Islet of Langerhans (tissue), 1 donor: ENCODE results near the gene TMEM132D.
A peak's percentile ranks its signal among the peaks of the same experiment; 100 is the strongest.
"Not testable (repeated sequence)": the region's sequence is repeated elsewhere in the genome, so short reads cannot be mapped to it uniquely, and the experiment has no call there.

Source experiments
- FAIRE-seq: peaks from one replicate; lab custom pipeline; 2011; peaks lifted over from hg19 to GRCh38; lab: Jason Lieb, UNC

Gene TMEM132D

DNA sequence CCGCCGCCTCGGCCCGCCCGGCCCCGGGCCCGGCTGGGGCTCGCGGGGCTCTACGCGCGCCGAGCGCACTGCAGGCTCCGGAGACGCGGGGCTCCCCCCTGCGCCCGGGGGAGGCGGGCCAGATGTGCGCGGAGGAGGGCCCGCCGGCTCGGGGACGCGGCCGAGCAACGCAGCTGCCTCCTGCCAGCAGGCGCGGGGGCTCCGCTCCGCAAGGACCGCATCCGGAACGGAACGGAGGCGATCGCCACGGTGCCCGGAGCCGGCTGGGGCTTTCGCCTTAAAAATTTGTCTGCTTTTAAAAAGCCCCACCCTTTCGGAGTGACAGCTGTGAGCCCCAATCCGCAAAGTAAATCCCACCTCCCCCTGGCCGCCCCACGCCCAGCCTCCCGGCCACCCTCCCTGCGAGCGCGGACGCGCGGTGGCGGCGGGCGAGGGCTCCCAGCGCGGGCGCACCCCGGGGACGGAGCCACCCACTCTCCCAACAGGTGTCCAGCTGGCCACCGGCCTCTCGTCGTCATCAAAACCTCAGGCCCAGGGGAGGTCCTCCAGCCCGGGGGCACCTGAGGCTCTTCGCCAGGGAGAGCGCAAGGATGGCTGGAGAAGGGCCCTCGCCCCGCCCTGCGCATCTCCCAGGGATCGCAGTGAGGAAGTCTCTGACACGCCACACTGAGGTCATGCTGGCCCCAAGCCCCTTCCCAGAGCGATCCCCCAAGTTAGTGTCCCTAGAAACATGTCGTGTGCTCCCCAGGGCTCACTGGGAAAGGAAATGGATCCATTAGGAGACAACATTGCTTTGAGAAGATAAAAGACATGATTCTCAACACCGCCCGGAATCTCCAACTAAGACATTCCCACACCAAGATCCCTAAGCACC, at the start of gene TMEM132D:
TMEM132D (minus strand) TSS at position 70 of the 874 bp plus-strand sequence.
- FAIRE-seq = no peak

DNA sequence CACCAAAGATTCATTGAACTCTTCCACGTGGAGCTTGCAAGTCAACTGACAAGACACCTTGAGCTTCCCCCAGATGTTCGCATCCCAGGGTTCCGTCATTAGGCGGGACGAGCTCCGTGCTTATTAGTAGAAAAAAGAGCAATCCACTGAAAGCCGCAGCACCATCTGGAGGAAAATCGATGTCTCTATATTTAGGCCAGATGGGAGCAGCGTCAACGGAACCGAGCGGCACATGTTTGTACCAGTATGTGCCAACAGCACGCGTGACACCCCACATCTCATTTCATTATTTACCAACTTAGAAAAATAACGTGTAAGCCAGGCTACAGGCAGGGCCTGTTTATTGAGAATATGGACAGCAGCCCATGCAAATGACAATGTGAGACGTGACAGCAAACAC, 45.8 kb upstream of the TMEM132D start:
- FAIRE-seq = no peak

DNA sequence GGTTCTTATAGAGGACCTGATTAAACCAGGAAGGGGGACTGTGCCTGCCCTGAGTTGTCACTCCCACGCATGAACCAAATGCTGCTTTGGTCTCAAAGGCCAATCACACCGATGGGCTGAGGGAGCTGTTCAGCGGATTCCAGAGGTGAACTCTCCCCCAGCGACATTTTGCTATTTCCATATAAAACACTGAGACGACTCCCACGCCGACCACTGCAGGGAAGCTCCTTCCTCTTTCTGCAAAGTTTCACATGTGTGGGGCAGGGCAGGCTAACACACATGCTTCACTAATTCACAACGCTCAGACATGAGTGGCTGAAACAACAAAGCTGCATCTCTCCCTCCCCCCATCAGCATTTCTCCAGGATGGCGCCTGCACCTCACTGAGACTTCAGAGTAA, 37.8 kb upstream of the TMEM132D start:
- no peak for FAIRE-seq

DNA sequence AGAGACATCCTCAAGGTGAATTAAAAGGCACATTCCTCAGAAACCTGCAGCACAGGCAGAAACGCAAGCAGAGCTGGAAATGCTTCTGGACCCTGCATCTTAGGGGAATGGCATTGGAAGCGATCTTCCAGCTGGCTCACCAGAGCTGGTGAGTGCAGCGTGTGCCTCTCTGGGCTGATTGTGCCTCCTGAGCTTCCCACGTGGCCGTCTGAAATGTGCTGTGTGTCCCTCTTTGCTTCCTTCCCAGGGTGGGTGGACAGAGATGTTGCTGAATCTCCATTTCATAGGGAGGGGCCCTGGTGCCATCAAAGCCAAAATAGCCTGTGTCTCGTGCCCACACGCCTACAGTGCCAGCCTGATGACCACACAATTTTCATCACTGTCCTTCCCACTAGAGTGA, 34.3 kb upstream of the TMEM132D start:
- FAIRE-seq = no peak

DNA sequence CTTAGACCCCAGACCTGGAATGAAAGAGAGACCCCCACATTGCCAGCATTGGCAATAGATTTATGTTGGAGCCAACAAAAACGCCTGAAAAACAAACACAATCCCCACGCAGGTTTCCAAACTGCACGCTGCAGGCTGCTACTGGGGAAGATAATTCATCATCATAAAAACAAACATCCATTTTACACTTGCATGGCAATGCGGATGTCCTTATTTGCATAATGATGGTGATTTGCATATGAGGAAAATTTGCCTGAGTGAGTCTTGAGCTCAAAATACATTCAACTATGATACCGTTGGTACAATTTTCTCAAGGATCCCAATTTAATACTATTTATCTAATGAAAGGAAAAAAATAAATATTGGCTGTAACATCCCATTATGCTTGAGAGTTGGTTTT, 33.6 kb upstream of the TMEM132D start:
- FAIRE-seq = no peak

DNA sequence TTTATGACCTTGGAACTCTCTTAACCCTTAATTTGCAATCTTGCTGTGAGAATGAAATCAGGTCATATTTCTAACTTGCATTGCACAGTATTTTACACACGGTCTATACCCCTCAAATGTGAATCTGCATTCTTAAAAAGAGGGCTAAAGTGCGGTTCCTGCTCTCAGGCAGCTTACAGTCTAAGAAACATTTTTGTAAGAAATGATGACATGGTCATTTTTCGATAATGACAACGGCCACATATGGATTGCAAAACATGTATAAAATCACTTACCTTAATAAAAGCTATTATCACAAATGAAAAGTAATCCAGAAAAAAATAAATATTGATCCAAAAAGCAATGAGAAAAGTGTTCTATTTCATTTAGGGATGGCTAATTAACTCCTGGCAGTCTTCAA, 24.8 kb upstream of the TMEM132D start:
- no peak for FAIRE-seq

DNA sequence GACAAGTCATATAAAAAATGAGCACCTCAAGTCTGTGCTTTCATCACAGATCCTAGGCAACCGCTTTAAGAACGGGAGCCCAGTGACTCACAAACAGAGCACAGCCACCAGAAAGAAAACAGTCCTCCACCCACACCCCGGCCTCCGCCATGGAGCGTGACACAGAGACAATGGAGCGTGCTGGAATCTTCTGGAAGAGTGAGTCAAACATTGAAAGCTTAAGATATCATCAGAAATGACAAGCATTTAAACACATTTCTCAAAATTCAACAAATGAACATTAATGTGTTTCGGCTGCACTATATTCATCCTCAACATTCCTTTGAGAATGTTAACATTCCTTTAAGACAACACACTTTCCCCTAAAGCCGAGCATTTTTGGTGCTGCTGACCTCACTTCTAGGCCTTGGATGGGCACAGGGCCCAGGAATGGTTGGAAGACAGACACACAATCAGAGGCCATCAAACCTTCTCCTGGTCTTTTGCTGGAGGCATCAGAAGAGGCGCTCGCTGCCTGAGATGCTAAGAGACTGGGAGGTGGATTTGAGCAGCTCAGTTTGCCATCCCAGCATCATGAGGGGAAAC, 23.6 kb upstream of the TMEM132D start:
- no peak for FAIRE-seq

DNA sequence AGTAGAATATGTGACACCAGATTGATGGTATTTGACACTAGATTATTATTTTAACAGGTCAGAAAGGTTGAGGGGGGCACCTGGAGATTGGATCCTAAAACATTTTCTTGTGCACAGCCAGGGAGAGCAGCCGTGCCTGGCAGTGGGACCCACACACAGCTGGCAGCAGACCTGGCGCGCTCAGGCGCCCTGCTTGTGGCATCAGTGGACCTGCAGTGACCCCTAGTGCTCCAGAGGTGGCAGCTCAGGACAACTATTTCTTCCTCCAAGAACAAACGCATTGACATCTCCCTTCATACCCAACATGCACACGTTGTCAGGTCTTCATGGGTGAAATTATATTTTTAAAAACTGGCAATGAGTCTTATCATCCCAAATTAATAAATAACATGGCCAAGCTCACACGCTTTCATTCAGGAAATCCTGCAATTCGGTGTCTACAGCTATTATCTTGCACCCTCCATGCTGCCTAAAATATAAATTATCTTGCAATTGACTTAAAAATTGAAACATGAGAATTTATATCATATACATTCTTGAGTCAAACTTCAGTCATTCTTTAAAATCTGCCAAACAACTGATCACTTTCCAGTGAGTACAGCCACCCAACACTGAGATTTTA, 7.7 kb upstream of the TMEM132D start:
- FAIRE-seq = peak; percentile 43

DNA sequence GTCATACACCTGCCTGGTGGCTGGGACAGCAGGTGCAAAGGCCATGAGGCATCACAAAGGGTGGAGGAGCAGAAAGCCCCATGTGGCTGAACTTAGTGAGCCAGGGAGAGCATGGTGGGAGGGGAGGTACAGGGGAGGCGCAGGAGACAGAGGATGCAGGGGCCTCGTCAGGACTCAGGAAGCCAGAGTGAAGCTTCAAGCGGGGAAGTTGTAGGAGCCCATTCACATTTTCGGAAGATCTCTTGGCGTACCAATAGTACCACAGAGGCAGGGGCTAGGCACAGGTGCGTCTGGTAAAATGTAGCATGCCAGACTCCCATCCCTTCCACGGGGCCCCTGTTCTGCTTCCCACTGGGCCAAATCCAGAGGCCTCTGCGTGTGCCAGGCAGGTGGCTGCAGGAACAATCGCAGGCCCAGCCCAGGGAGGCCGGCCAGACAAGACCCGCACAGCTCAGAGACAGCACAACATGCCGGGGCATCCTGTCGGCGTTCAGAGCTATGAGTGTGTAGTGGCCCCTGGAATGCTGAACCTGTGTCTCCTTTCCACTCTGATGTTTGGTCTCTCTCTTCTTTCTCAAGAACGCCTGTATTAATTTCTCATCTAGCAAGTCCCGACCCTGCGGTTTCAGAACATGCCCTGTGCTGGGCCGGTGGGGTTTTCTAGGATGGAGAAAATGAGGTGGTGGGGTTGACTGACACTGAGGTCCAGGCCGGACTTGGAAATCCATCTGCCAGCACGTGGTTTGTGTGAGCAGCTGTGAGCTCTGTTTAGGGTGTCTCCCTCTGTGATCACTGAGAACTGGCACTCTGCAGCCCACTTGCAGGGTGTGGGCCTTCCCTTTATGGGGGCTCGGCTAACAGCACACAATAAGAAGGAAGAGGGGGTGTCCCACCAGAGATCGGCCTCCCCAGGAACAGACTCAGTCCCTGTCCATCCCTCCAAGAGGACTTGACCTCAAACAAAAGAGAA, 5.5 kb upstream of the TMEM132D start:
- no peak for FAIRE-seq

DNA sequence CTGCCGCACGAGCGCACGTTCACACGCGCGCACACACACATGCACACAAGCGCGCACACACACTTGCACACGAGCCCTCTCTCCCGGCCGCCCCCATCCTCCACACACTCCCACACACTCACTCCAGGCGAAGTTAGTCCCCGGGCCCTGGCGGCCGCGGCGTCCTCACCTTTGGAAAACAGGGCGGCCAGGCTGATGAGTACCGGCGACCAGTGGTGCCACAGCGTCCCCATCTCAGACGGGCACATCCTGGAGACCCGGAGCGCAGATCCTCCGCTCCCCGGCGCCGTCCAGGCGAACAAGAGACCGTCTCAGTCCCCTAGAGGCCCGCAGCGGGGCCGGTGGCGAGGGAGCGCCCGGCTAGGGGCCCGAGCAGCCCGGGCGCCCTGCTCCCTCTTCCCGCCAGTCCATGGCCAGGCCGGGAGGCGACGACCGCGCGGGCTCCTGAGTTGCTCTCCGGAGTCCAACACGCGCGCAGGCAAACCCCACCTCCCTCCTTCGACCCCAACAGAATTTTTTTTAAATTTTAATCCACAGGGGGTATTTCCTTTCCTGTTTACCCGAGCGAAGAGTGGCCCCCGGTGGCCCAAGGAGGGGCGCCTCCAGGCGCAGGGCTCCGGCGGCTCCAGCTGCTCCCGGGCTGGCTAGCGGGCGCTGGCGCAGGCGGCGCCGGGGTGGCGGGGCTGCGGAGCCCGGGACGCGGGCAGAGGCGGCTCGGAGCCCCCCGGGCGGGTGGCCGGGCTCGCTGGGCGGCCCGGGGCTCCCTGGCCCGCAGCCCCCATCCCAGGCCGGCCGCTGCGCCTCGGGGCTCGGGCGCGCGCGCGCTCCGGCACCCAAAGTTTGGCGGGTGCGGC, 506 bp downstream of the TMEM132D start:
- no peak for FAIRE-seq

DNA sequence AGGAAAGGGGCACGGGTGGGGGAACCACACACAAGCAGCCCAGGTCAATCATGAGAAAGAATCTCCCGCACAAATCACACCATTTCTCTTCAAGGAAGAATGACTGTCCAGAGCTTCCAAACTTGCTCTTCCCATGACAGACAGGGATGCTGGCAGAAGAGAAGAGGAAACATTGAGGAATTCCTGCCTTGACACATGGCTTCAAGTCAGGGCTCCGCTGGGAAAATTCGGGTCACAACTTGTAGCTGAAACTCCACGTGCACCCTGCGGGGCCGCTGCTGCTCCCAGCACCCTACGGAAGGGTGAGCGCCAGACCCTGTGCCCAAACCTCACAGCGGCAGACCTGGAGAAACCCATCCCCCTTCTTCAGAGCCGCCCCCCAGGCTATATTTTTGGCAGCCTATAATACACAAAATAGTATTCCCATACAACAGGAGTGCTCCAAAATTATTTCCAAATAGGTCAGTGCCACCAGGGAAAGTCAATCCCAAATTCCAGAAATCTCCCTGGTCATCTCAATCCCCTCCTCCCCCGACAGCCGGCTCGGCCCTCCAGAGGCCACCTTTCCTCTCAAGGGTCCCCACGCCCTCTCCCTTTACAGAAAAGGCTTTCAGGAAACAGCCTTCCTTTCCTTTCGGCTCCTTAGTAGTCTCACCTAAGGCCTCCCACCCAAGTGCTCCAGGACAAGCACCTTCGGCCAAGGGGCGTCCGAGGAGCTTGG, 1.3 kb downstream of the TMEM132D start:
- no peak for FAIRE-seq

DNA sequence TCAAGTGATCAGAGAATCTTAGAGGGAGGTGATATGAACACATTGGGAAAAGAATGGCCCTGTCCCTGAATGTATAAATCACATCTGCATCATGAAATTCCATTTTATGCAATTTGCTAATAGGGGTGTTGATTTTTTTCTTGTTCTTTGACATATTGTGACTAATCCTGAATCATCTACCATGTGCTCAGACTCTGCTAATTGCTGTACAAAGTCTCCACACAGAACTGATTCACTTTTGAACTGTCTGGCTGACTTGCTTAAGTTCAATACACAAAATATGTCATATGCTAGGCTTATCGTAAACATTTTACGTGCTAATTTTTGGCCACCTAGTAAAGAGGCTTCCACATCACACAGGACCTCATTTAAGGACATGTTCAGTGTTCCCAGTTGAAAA, 2.6 kb downstream of the TMEM132D start:
- peak; percentile 72 for FAIRE-seq

DNA sequence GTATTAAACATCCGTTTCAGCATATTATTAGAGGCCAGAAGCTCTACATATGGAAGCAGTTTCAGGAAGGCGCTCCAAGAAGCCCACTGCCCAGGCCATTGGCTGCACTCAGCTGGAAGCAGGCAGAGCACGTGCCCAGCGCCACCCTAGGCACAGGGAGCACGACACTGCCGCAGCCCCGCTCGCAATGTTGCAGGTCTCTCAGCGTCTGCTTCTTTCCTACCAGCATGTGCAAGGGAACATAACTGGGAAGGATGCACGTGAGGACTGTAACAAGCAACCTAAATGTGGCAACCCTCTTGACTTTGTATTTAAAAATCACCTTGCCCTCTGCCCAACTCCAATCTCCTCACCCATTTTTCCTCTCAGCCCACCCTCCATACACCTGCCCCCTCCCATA, 3.5 kb downstream of the TMEM132D start:
- FAIRE-seq = no peak

DNA sequence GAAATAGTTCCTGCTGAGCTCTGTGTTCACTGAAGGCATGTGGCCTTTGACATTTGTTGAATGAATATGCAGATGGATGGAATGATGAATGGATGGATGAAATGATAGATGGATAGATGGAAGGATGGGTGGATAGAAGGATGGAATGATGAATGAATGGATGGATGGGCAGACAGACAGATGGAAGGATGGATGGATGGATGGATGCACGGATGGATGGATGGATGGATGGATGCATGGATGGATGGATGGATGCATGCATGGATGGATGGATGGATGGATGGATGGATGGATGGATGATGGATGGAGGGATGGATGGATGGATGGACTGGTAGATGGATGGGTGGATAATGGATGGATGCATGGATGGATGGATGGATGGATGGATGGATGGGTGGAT, 4.8 kb downstream of the TMEM132D start:
- FAIRE-seq = not testable (repeated sequence)

DNA sequence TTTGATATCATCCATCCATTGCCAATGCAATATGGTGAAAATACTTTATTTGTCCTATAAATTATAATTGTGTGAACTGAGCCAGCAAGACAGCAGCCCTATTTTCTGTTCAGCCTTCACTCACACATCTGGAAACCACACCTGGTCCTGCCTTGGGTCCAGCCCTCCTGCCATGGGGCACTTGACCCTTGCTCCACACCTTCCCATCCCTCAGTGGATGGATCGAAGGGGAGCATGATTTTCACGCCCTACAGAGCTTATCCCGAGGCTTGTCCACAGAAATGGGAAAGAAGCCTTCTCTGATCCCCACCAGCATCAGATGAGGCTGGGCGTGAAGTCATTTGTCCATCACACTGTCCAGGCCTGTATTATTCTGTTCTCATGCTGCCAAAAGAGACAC, 10.1 kb downstream of the TMEM132D start:
- FAIRE-seq = no peak

DNA sequence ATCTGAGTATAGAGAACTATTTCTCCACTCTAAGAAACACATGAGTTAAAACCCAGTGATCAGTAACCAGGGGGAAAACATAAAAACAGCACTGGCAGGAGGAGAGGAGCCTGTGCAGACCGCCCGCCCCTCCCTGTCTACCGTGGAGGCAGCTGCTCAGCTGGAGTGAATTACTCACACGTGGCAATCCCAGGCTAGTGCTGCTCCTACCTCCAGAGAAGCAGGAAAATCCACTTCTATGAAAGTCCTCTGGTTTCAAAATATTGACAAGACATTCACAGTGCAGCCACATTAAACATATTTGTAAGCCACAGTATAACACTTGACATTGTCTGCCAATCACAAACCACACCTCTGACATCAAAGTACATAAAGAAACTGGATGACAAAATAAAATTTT, 16.7 kb downstream of the TMEM132D start:
- no peak for FAIRE-seq

DNA sequence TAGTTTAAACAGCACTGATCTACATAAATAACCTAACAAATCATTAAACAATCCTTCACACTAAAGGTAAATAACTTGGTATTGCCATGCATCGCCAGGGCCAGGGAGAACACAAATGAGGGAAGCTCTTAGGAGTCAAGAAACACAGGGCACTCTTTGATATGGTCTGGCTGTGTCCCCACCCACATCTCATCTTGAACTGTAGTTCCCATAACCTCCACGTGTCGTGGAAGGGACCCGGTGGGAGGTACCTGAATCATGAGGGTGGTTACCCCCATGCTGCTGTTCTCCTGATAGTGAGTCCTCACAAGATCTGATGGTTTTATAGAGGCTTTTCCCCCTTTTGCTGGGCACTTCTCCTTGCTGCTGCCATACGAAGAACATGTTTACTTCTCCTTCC, 17.3 kb downstream of the TMEM132D start:
- FAIRE-seq = no peak

DNA sequence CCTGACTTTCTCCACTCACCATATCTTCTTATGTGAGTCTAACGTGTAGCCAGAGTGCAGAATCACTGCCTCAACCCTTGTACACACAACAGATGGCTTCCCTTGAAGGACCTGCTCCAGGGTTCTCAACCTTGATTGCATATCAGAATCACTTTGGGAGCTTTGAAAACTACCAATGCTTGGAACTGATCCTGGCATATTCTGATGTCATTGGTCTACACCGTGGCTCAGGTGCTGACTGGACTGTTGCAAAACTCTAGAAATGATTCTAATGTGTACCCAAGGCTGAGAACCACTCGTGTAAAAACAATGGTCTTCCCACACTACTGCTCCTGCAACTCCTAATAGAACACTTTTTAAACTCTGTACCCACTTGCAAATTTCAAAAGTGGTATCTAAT, 18.5 kb downstream of the TMEM132D start:
- FAIRE-seq = no peak

DNA sequence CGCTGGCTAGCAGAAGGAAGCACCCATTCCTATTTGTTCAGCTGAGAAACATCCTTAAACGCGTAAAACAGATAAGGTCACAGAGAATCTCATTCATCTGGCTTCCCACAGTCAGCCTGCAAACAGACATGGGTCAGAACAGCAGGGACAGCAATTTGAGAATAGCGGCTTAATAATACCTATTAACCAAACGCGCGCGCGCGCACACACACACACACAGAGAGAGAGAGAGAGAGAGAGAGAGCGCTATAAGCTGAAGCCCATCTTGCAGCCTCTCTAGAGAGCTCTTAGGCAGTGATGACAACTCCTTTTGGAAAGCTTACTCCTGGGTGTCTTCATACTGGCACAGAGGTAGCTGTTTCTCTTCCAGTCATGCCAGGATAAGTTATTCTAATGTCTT, 26.4 kb downstream of the TMEM132D start:
- FAIRE-seq = no peak

DNA sequence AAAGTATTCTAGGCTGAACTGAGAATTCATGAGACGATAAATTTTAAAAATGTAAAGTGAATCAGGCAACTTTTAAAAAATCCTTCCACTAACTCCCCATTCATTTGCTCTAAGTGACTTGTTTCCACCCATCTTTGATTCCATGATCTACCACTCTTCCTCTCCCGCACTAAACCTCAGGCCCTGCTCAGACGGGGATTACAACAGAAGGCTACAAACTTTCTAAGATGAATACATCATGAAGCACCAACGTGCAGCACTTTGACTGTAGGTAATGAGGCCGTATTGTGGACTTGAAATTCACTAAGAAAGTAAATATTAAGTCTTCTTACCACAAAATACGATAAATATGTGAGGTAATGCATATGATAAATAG, 30.0 kb downstream of the TMEM132D start:
- no peak for FAIRE-seq
